ENCODE measurements around the gene KDM4C. TPM values are rescaled to one million over a fixed set of nuclear protein-coding genes. Genes with fewer than 3 reads are reported as not detected.

KDM4C gene
- total RNA-seq, 1 experiment from 2014 or later = 16.8 TPM

- Histone ChIP-seq H3K79me2 (ENCODE audit: insufficient read depth, low read length) (no peaks in the 10 kb centered on the region), H3K27me3 (ENCODE audit: insufficient read depth, low read length) (no peaks in the 10 kb centered on the region), H3K4me2 (ENCODE audit: low read length) (no peak overlapping the region), H3K4me1 (ENCODE audit: control insufficient read depth in 1 of 2, insufficient read depth in 2 of 2, low read length in 2 of 2) (no peaks in the 10 kb centered on the region), H3K4me3 (replicated peaks in 1 of 2; ENCODE audit: low read depth in 1 of 2, low read length in 2 of 2) (no peak overlapping the region), H4K20me1 (ENCODE audit: insufficient read depth) (no peaks in the 10 kb centered on the region), H3K9ac (ENCODE audit: low read length) (no peak overlapping the region), H3K9me3 (ENCODE audit: control insufficient read depth in 1 of 2, insufficient read depth in 1 of 2, low read depth in 1 of 2, low read length in 2 of 2) (no peaks in the 10 kb centered on the region), H3K9me2 (ENCODE audit: insufficient read depth) (no peaks in the 10 kb centered on the region), H3K36me3 (ENCODE audit: control insufficient read depth in 1 of 2, insufficient read depth in 2 of 2, low read length in 2 of 2) (no peaks in the 10 kb centered on the region), H3K27ac (ENCODE audit: low read depth, low read length) (no peak overlapping the region), H2AFZ (ENCODE audit: low read depth, low read length, poor library complexity, severe bottlenecking) (no peak overlapping the region)
- ChIA-PET POLR2A (no interaction called here), RAD21 (ENCODE audit: low non-redundant PET in 1 of 2, low total read pairs in 2 of 2, uncharacterized antibody in 2 of 2, unreplicated experiment in 2 of 2) (no interaction called here), CTCF (no interaction called here)
- ATAC-seq (no peak), DNase-seq (ENCODE audit: low read depth, low spot score) (no peak)
- no peak for TF ChIP-seq POLR2AphosphoS5 (IDR thresholded peaks at IDR 0.05; ENCODE audit: low read depth, low read length)
- TF ChIP-seq CTCF (IDR thresholded peaks at IDR 0.05 in 2 of 3, conservative IDR thresholded peaks at IDR 0.05 in 1 of 3; ENCODE audit: borderline replicate concordance in 1 of 3, insufficient read depth in 1 of 3, low read depth in 2 of 3, low read length in 2 of 3) = no peak
- no peak for TF ChIP-seq SIN3A (IDR thresholded peaks at IDR 0.05; ENCODE audit: low read depth)
- no peak for TF ChIP-seq RAD21 (IDR thresholded peaks at IDR 0.05; ENCODE audit: low read depth)
- no peak for TF ChIP-seq SRF (IDR thresholded peaks at IDR 0.05; ENCODE audit: low read depth)
- TF ChIP-seq MAX (IDR thresholded peaks at IDR 0.05) = no peak
- TF ChIP-seq EZH2phosphoT487 (IDR thresholded peaks at IDR 0.05; ENCODE audit: borderline replicate concordance) = no peak
- TF ChIP-seq ZFX (IDR thresholded peaks at IDR 0.05) = no peak
- no peak for TF ChIP-seq EGR1 (IDR thresholded peaks at IDR 0.05; ENCODE audit: low read depth)
- no peak for TF ChIP-seq REST (IDR thresholded peaks at IDR 0.05; ENCODE audit: low read depth)
- TF ChIP-seq FOSL1 (IDR thresholded peaks at IDR 0.05; ENCODE audit: low read depth) = no peak
- no peak for TF ChIP-seq JUND (IDR thresholded peaks at IDR 0.05)
- TF ChIP-seq ZBTB33 (IDR thresholded peaks at IDR 0.05; ENCODE audit: extremely low read depth, insufficient replicate concordance, low read length) = no peak
- intact Hi-C loops (cut with micrococcal nuclease) = loop anchor here (10.0 kb wide), 1 partner anchor 352 kb away; no protein-coding TSS in a partner anchor
- no TSS peak for BruUV-seq (replicated peaks)
Observed at GRCh38 chr9:6822696-6823095, 64.9 kb downstream of the KDM4C start.
